ENCODE measurements around the gene FUT4. TPM values are rescaled to one million over a fixed set of nuclear protein-coding genes. Genes with fewer than 3 reads are reported as not detected.

FUT4 gene
- total and polyA plus RNA-seq, 10 of the 15 experiments (the other 5 are each of a cell fraction or from before 2014, with no cell fraction given) = 0.68 to 9.1 (median 2.3) TPM

- no peak for TF ChIP-seq REST (IDR thresholded peaks at IDR 0.05; ENCODE audit: low read depth, low read length)
Observed at GRCh38 chr11:94567181-94567670, 23.5 kb downstream of the FUT4 start, which contains the start of gene PIWIL4 (continued).

GRCh38 chr11:94568200-94568599 is 24.5 kb downstream of the FUT4 start:
- no TSS peak for BruUV-seq (replicated peaks)
- Histone ChIP-seq H3K27me3 (replicated peaks in 1 of 2; ENCODE audit: control insufficient read depth in 2 of 2, insufficient read depth in 2 of 2, low read length in 1 of 2) (no peaks in the 10 kb centered on the region), H2AFZ (ENCODE audit: control insufficient read depth, low read depth, low read length) (no peak overlapping the region), H3K9me3 (replicated peaks; ENCODE audit: control insufficient read depth, insufficient read depth, low read length) (no peaks in the 10 kb centered on the region), H3K9ac (ENCODE audit: control insufficient read depth, insufficient read depth, low read length) (no peak overlapping the region), H3K79me2 (ENCODE audit: control insufficient read depth, insufficient read depth, low read length) (no peaks in the 10 kb centered on the region), H3K4me1 (ENCODE audit: control insufficient read depth, insufficient read depth, low read length) (no peaks in the 10 kb centered on the region), H3K27ac (ENCODE audit: control insufficient read depth, insufficient read depth) (no peak overlapping the region), H3K4me2 (ENCODE audit: control insufficient read depth, insufficient read depth) (no peak overlapping the region), H3K36me3 (ENCODE audit: control insufficient read depth in 2 of 2, insufficient read depth in 2 of 2, low read length in 1 of 2) (no peaks in the 10 kb centered on the region), H3K4me3 (no peak overlapping the region), H4K20me1 (ENCODE audit: control insufficient read depth, insufficient read depth) (no peaks in the 10 kb centered on the region)
- FAIRE-seq = no peak
- no peak for ATAC-seq
- ChIA-PET SMC1A (ENCODE audit: uncharacterized antibody, unreplicated experiment) (interaction anchor here (0.9 kb wide), 1 partner anchor 14 kb away, joined by 3 read pairs; no protein-coding TSS in a partner anchor), POLR2A (no interaction called here), CTCF (interaction anchor here (1.2 to 1.4 kb wide), 2 partner anchors 9 to 14 kb away, joined by 3 read pairs; no protein-coding TSS in a partner anchor), RAD21 (ENCODE audit: unreplicated experiment) (no interaction called here)
- intact Hi-C loops (cut with micrococcal nuclease; ENCODE audit: unreplicated experiment) = no loop called here
- DNase-seq (ENCODE audit: low read depth, low spot score) = no peak
- WGBS (ENCODE audit: insufficient coverage, insufficient replicate concordance, low lambda C conversion rate, missing lambda C conversion rate) = 44% methylated on average over 5 of the region's 5 CpGs
- in situ Hi-C loops (cut with MboI) = no loop called here
- TF ChIP-seq MLLT1 (IDR thresholded peaks at IDR 0.05) = no peak
- no peak for TF ChIP-seq SIX5 (IDR thresholded peaks at IDR 0.05; ENCODE audit: low read depth, low read length, severe bottlenecking)
- TF ChIP-seq NR2C2 (IDR thresholded peaks at IDR 0.05; ENCODE audit: borderline replicate concordance, control insufficient read depth, insufficient read length, low read depth) = no peak
- TF ChIP-seq HDAC2 (IDR thresholded peaks at IDR 0.05) = no peak
- TF ChIP-seq BACH1 (IDR thresholded peaks at IDR 0.05; ENCODE audit: borderline replicate concordance) = no peak
- TF ChIP-seq EP300 (IDR thresholded peaks at IDR 0.05; ENCODE audit: borderline replicate concordance in 1 of 2, control insufficient read depth in 1 of 2, low read depth in 2 of 2, low read length in 2 of 2) = no peak
- TF ChIP-seq ATF7 (IDR thresholded peaks at IDR 0.05; ENCODE audit: low read depth) = no peak
- TF ChIP-seq, protein P1, sequence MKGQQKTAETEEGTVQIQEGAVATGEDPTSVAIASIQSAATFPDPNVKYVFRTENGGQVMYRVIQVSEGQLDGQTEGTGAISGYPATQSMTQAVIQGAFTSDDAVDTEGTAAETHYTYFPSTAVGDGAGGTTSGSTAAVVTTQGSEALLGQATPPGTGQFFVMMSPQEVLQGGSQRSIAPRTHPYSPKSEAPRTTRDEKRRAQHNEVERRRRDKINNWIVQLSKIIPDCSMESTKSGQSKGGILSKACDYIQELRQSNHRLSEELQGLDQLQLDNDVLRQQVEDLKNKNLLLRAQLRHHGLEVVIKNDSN (IDR thresholded peaks at IDR 0.05; ENCODE audit: borderline replicate concordance, extremely low read length, insufficient read depth, low read depth, low read length) = no peak
- TF ChIP-seq BCL11A (IDR thresholded peaks at IDR 0.05; ENCODE audit: low read depth, low read length) = no peak
- no peak for TF ChIP-seq MTA2 (IDR thresholded peaks at IDR 0.05; ENCODE audit: low read depth)
- TF ChIP-seq SREBF2 (IDR thresholded peaks at IDR 0.05; ENCODE audit: low read length) = no peak
- no peak for TF ChIP-seq HCFC1 (IDR thresholded peaks at IDR 0.05; ENCODE audit: low read length)
- no peak for TF ChIP-seq JUNB (IDR thresholded peaks at IDR 0.05)
- TF ChIP-seq SMAD1 (IDR thresholded peaks at IDR 0.05; ENCODE audit: low read depth, partially characterized antibody) = no peak
- TF ChIP-seq TBL1XR1 (IDR thresholded peaks at IDR 0.05; ENCODE audit: low read depth, low read length) = no peak
- TF ChIP-seq TCF12 (IDR thresholded peaks at IDR 0.05; ENCODE audit: low read depth, low read length) = no peak
- TF ChIP-seq CBFB (IDR thresholded peaks at IDR 0.05; ENCODE audit: low read depth) = no peak
- no peak for TF ChIP-seq KDM1A (IDR thresholded peaks at IDR 0.05; ENCODE audit: borderline replicate concordance)
